Activated CD8-positive, alpha-beta T cell treated with anti-CD3 and anti-CD28 coated beads for 36 hours (primary cell): ENCODE results near the gene OLFML3. TPM values are rescaled to one million over a fixed set of nuclear protein-coding genes. Genes with fewer than 3 reads are reported as not detected.
A peak's percentile ranks its signal among the peaks of the same experiment; 100 is the strongest.

Experiments
- ATAC-seq: fragments of 200-7000 bp; cut with Tn5 transposase; one replicate; pipeline ENCODE4 v1.10.0; 2021; ENCODE audit warnings: mild to moderate bottlenecking, moderate library complexity
- CTCF ChIA-PET: fragments of 350-600 bp; sonication (Branson Sonifier 250); formaldehyde crosslinking; loops from one replicate; lab custom pipeline; 2021; ENCODE audit warnings: antibody characterized with exemption; lab: Charles Lee
- POLR2A ChIA-PET: fragments of 350-600 bp; sonication (Branson Sonifier 250); formaldehyde crosslinking; loops from one replicate; lab custom pipeline; 2021; ENCODE audit warnings: antibody characterized with exemption; lab: Charles Lee
- DNase-seq: peaks from one replicate; pipeline ENCODE4 v3.0.0-alpha.2; 2020
- H3K27ac Mint-ChIP-seq: one replicate; pipeline ENCODE4 v1.8.0; 2021; ENCODE audit warnings: mild to moderate bottlenecking, mixed read lengths
- H3K27me3 Mint-ChIP-seq: one replicate; pipeline ENCODE4 v1.8.0; 2021; ENCODE audit warnings: mixed read lengths
- H3K36me3 Mint-ChIP-seq: one replicate; pipeline ENCODE4 v1.8.0; 2021; ENCODE audit warnings: low read depth, mixed read lengths
- H3K4me1 Mint-ChIP-seq: one replicate; pipeline ENCODE4 v1.8.0; 2021; ENCODE audit warnings: low read depth, mixed read lengths
- H3K4me3 Mint-ChIP-seq: one replicate; pipeline ENCODE4 v1.8.0; 2021; ENCODE audit warnings: mild to moderate bottlenecking, moderate library complexity, mixed read lengths
- H3K9me3 Mint-ChIP-seq: one replicate; pipeline ENCODE4 v1.8.0; 2021; ENCODE audit warnings: mixed read lengths
- CTCF ChIP-seq: fragments of 200-600 bp; IDR thresholded peaks from one replicate; pipeline ENCODE4 v1.8.0; 2022; ENCODE audit warnings: antibody characterized with exemption, mild to moderate bottlenecking
- intact Hi-C: fragments of 100-400 bp; cut with micrococcal nuclease; formaldehyde crosslinking; loops from one replicate; pipeline ENCODE4 v1.10.0; 2022
- total RNA-seq, 2 experiments: library from RNA; stranded (reverse); gene quantifications; one replicate each; pipeline ENCODE4 v1.2.3, GENCODE V29; 2021

OLFML3 gene
- total RNA-seq, 2 experiments from 2014 or later = 0.14 to 0.49 TPM

- intact Hi-C loops = no loop called here
- DNase-seq = no peak
- H3K4me3 Mint-ChIP-seq = no peak overlapping the region
- peaks cover 76% of the 10 kb centered on the region for H3K4me1 Mint-ChIP-seq
- peaks cover 44% of the 10 kb centered on the region for H3K36me3 Mint-ChIP-seq
- peak overlapping the region; percentile 14 for H3K27ac Mint-ChIP-seq
- H3K9me3 Mint-ChIP-seq = no peaks in the 10 kb centered on the region
- ATAC-seq = no peak
- H3K27me3 Mint-ChIP-seq = no peaks in the 10 kb centered on the region
- CTCF ChIA-PET = interaction anchor here (4.3 kb wide), 1 partner anchor 13 kb away, joined by 24 read pairs; the partner anchor contains the start of gene HIPK1
- POLR2A ChIA-PET = no interaction called here
- TF ChIP-seq CTCF = no peak
Measured at GRCh38 chr1:113943028-113943811, 36.1 kb upstream of the OLFML3 start.

DNA sequence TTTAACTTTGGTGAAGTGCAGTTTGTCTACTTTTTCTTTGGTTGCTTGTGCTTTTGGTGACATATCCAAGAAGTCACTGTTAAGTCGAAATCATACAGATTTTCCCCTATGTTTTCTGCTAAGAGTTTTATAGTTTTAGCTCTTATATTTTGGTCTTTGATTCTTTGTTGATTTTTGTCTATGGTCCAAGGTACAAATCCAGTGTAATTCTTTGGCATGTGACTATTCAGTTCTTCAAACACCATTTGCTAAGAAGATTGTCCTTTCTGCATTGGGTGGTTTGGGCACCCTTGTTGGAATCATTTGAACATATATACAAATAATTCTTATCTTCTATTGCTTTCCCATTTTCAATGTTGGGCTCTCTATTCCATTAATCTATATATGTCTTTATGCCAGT lies 33.9 kb upstream of the OLFML3 start:
- Mint-ChIP-seq H3K4me1 (peaks cover 75% of the 10 kb centered on the region), H3K9me3 (no peaks in the 10 kb centered on the region), H3K36me3 (peaks cover 49% of the 10 kb centered on the region), H3K27ac (peak overlapping the region; percentile 57), H3K4me3 (no peak overlapping the region), H3K27me3 (no peaks in the 10 kb centered on the region)
- TF ChIP-seq CTCF = no peak
- ATAC-seq (no peak), DNase-seq (no peak)
- POLR2A ChIA-PET = interaction anchor here (5.2 kb wide), 1 partner anchor 14 kb away, joined by 60 read pairs; the partner anchor contains the start of gene HIPK1
- CTCF ChIA-PET = interaction anchor here (0.7 to 7.6 kb wide), 4 partner anchors 9 to 15 kb away, joined by 4 to 57 read pairs (median 4); partner anchors contain the start of gene HIPK1
- intact Hi-C loops = no loop called here

DNA sequence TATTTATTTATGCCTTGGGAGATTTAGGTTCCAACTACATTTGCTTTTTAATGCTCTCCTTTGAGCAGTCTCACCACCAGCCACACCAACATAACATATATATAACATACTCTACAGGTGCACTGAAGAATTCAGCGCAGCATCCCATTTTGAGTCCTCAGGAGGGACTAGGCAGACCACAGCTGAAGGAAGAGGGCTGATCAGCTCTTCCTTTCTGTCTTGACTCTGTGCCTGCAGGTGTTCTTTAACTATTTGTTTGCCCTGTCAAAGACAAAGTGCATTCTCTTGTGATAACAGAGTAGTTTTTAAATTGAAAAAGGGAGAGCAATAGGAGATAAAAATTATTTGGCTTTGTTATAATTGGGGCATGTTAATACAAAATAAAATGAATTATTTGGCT lies 33.2 kb upstream of the OLFML3 start:
- ChIA-PET POLR2A (interaction anchor here (5.2 kb wide), 1 partner anchor 15 kb away, joined by 60 read pairs; the partner anchor contains the start of gene HIPK1), CTCF (interaction anchor here (1.1 to 7.6 kb wide), 7 partner anchors 7 to 400 kb away, joined by 4 to 57 read pairs (median 6); partner anchors contain the start of gene HIPK1)
- H3K36me3 Mint-ChIP-seq = peaks cover 46% of the 10 kb centered on the region
- DNase-seq (no peak), ATAC-seq (no peak)
- TF ChIP-seq CTCF = no peak
- no peak overlapping the region for H3K4me3 Mint-ChIP-seq
- no peaks in the 10 kb centered on the region for H3K27me3 Mint-ChIP-seq
- peaks cover 73% of the 10 kb centered on the region for H3K4me1 Mint-ChIP-seq
- H3K9me3 Mint-ChIP-seq = no peaks in the 10 kb centered on the region
- H3K27ac Mint-ChIP-seq = peak overlapping the region; percentile 88
- intact Hi-C loops = loop anchor here (2.0 kb wide), 1 partner anchor 13 kb away; no protein-coding TSS in a partner anchor

- DNase-seq (no peak), ATAC-seq (peak; percentile 41)
- Mint-ChIP-seq H3K27ac (peak overlapping the region; percentile 88), H3K4me3 (peak overlapping the region; percentile 48), H3K36me3 (peaks cover 46% of the 10 kb centered on the region), H3K4me1 (peaks cover 76% of the 10 kb centered on the region), H3K27me3 (no peaks in the 10 kb centered on the region), H3K9me3 (no peaks in the 10 kb centered on the region)
- ChIA-PET POLR2A (interaction anchor here (0.6 to 5.2 kb wide), 2 partner anchors 15 to 462 kb away, joined by 4 to 60 read pairs; partner anchors contain the start of gene HIPK1), CTCF (interaction anchor here (1.2 to 7.6 kb wide), 7 partner anchors 7 to 400 kb away, joined by 3 to 57 read pairs (median 6); partner anchors contain the start of gene HIPK1)
- intact Hi-C loops = loop anchor here (2.0 kb wide), 1 partner anchor 14 kb away; no protein-coding TSS in a partner anchor
- no peak for TF ChIP-seq CTCF
Measured at GRCh38 chr1:113946678-113947387, 32.4 kb upstream of the OLFML3 start.
